Right ventricle myocardium superior (tissue), 1 donor: Measurements from ENCODE around the gene FAM187B. TPM values are rescaled to one million over a fixed set of nuclear protein-coding genes. Genes with fewer than 3 reads are reported as not detected.

Experiments
- ATAC-seq: fragments of 200-7000 bp; cut with Tn5 transposase; one replicate; pipeline ENCODE4 v1.9.1; 2020; ENCODE audit warnings: mild to moderate bottlenecking; ENCODE audit not compliant: poor library complexity
- DNase-seq: peaks from one replicate; pipeline ENCODE4 v3.0.0-alpha.2; 2020
- intact Hi-C: fragments of 100-400 bp; cut with DNase I; formaldehyde crosslinking; loops from one replicate; pipeline ENCODE4 v1.11.2; 2022
- total RNA-seq: library from RNA; stranded (reverse); fragmentation: NEBNext Ultra II Directional; extraction: Animal tissue kit (Norgen Biotek cat#: 25700); gene quantifications from one replicate; pipeline ENCODE4 v1.2.1, GENCODE V29; 2021
- donor health status: DM: no; HTN: yes; CAD: no; lungs with severe emphysema.

Gene FAM187B
- total RNA-seq, 1 donor from 2014 or later = not detected

- ATAC-seq = no peak
Observed at GRCh38 chr19:35220315-35220921, 8.1 kb downstream of the FAM187B start.

GRCh38 chr19:35219008-35219407, 9.5 kb downstream of the FAM187B start:
- DNase-seq = no peak
- no peak for ATAC-seq
- intact Hi-C loops = no loop called here

More at GRCh38 chr19:35220315-35220921, 8.1 kb downstream of the FAM187B start:
- intact Hi-C loops = no loop called here
- DNase-seq = no peak

GRCh38 chr19:35217649-35217990, 10.9 kb downstream of the FAM187B start:
- no peak for DNase-seq
- intact Hi-C loops = no loop called here
- no peak for ATAC-seq

- intact Hi-C loops = no loop called here
- peak; percentile 16 for ATAC-seq
- no peak for DNase-seq
Observed at GRCh38 chr19:35216833-35217648, 11.5 kb downstream of the FAM187B start.

- intact Hi-C loops = no loop called here
- ATAC-seq = no peak
- DNase-seq = no peak
Observed at GRCh38 chr19:35216016-35216832, 12.3 kb downstream of the FAM187B start.

- ATAC-seq (no peak), DNase-seq (no peak)
- intact Hi-C loops = no loop called here
Observed at GRCh38 chr19:35214766-35215422, 13.6 kb downstream of the FAM187B start.

- peak; percentile 75 for ATAC-seq
Observed at GRCh38 chr19:35213663-35214632, 14.6 kb downstream of the FAM187B start.

GRCh38 chr19:35212241-35212640, 16.3 kb downstream of the FAM187B start:
- ATAC-seq (no peak), DNase-seq (no peak)
- intact Hi-C loops = no loop called here

More at GRCh38 chr19:35213663-35214632, 14.6 kb downstream of the FAM187B start:
- intact Hi-C loops = no loop called here
- peak; percentile 57 for DNase-seq

- intact Hi-C loops = no loop called here
- ATAC-seq = peak; percentile 41
- peak; percentile 64 for DNase-seq
Observed at GRCh38 chr19:35211545-35212230, 16.9 kb downstream of the FAM187B start.

- ATAC-seq (no peak), DNase-seq (no peak)
- intact Hi-C loops = no loop called here
Observed at GRCh38 chr19:35209646-35210045, 18.9 kb downstream of the FAM187B start.

- ATAC-seq = no peak
Observed at GRCh38 chr19:35208121-35208520, 20.4 kb downstream of the FAM187B start.

GRCh38 chr19:35207391-35207871, 21.1 kb downstream of the FAM187B start:
- DNase-seq (no peak), ATAC-seq (no peak)
- intact Hi-C loops = no loop called here

More at GRCh38 chr19:35208121-35208520, 20.4 kb downstream of the FAM187B start:
- no peak for DNase-seq
- intact Hi-C loops = no loop called here

- no peak for ATAC-seq
- intact Hi-C loops = no loop called here
- no peak for DNase-seq
Observed at GRCh38 chr19:35206855-35207254, 21.7 kb downstream of the FAM187B start.

- no peak for ATAC-seq
- intact Hi-C loops = no loop called here
- DNase-seq = no peak
Observed at GRCh38 chr19:35206379-35206778, 22.2 kb downstream of the FAM187B start.

- ATAC-seq (no peak), DNase-seq (no peak)
- intact Hi-C loops = no loop called here
Observed at GRCh38 chr19:35205733-35206323, 22.7 kb downstream of the FAM187B start.

- no peak for DNase-seq
- intact Hi-C loops = no loop called here
- peak; percentile 66 for ATAC-seq
Observed at GRCh38 chr19:35204799-35205732, 23.5 kb downstream of the FAM187B start.
